ENCODE data around the gene EFNA2. TPM values are rescaled to one million over a fixed set of nuclear protein-coding genes. Genes with fewer than 3 reads are reported as not detected.

The EFNA2 gene
- total RNA-seq, 2 experiments from 2014 or later = not detected

DNA sequence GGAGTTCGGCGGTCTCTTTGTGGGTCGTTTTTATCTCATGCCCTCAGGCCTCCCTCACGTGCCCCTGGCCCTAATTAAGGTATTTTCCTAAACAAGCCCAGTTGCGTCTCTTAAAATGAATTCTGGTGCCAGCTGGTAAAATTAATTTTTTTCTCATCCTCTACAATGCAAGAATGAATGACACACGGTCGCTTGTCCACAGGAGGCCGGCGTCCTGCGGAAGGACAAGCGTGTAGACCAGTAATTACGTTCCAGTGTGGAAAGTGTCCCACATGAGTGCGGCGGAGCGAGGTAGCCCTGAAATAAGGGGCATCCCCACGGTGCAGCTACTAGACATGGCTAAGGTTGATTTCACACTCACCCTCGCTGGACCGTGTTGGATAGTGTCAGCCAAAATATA is 63.5 kb downstream of the EFNA2 start:
- intact Hi-C loops (cut with micrococcal nuclease) = no loop called here
- H3K27me3 Mint-ChIP-seq = no peaks in the 10 kb centered on the region
- no peak overlapping the region for H3K4me3 Mint-ChIP-seq
- CTCF ChIA-PET = interaction anchor here (1.4 kb wide), 1 partner anchor 34 kb away, joined by 3 read pairs; no protein-coding TSS in a partner anchor
- no peak overlapping the region for H3K27ac Mint-ChIP-seq
- no peak for ATAC-seq
- H3K4me1 Mint-ChIP-seq (ENCODE audit: low read depth) = peaks cover 8% of the 10 kb centered on the region
- POLR2A ChIA-PET = no interaction called here
- TF ChIP-seq, protein P1, sequence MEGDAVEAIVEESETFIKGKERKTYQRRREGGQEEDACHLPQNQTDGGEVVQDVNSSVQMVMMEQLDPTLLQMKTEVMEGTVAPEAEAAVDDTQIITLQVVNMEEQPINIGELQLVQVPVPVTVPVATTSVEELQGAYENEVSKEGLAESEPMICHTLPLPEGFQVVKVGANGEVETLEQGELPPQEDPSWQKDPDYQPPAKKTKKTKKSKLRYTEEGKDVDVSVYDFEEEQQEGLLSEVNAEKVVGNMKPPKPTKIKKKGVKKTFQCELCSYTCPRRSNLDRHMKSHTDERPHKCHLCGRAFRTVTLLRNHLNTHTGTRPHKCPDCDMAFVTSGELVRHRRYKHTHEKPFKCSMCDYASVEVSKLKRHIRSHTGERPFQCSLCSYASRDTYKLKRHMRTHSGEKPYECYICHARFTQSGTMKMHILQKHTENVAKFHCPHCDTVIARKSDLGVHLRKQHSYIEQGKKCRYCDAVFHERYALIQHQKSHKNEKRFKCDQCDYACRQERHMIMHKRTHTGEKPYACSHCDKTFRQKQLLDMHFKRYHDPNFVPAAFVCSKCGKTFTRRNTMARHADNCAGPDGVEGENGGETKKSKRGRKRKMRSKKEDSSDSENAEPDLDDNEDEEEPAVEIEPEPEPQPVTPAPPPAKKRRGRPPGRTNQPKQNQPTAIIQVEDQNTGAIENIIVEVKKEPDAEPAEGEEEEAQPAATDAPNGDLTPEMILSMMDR (IDR thresholded peaks at IDR 0.05) = no peak
- no peaks in the 10 kb centered on the region for H3K9me3 Mint-ChIP-seq
- DNase-seq = no peak
- no peaks in the 10 kb centered on the region for H3K36me3 Mint-ChIP-seq (ENCODE audit: low read depth)

- CTCF ChIA-PET = no interaction called here
- intact Hi-C loops (cut with micrococcal nuclease) = no loop called here
- Mint-ChIP-seq H3K9me3 (no peaks in the 10 kb centered on the region), H3K27me3 (no peaks in the 10 kb centered on the region), H3K4me1 (ENCODE audit: low read depth) (peaks cover 5% of the 10 kb centered on the region), H3K27ac (no peak overlapping the region), H3K36me3 (ENCODE audit: low read depth) (peaks cover 2% of the 10 kb centered on the region), H3K4me3 (no peak overlapping the region)
- DNase-seq (no peak), ATAC-seq (no peak)
- POLR2A ChIA-PET = no interaction called here
- TF ChIP-seq, protein P1 (IDR thresholded peaks at IDR 0.05) = no peak
Observed at GRCh38 chr19:1350867-1351266, 65.2 kb downstream of the EFNA2 start.

Other genes with a start within 250 kb of the EFNA2 start
- 10 to 100 TPM; 14.0 to 14.6 TPM for gene ABCA7, start 245.8 kb upstream of the EFNA2 start, total RNA-seq
- 100 to 1,000 TPM; 136 to 150 TPM for gene ARHGAP45, start 218.7 kb upstream of the EFNA2 start, total RNA-seq
- gene POLR2E, start 190.5 kb upstream of the EFNA2 start, total RNA-seq = 100 to 1,000 TPM; 271 to 282 TPM
- 100 to 1,000 TPM; 224 to 232 TPM for gene GPX4, start 181.9 kb upstream of the EFNA2 start, total RNA-seq
- gene SBNO2, start 111.6 kb upstream of the EFNA2 start, total RNA-seq = 10 to 100 TPM; 41.7 to 42.0 TPM
- 10 to 100 TPM; 55.1 to 58.0 TPM for gene STK11, start 80.1 kb upstream of the EFNA2 start, total RNA-seq
- under 1 TPM; 0.49 to 0.86 TPM for gene CBARP, start 47.9 kb upstream of the EFNA2 start, total RNA-seq
- 100 to 1,000 TPM; 186 to 199 TPM for gene ATP5F1D, start 44.1 kb upstream of the EFNA2 start, total RNA-seq
- gene MIDN, start 37.3 kb upstream of the EFNA2 start, total RNA-seq = 10 to 100 TPM; 41.1 to 43.9 TPM
- gene CIRBP, start 16.5 kb upstream of the EFNA2 start, total RNA-seq = 100 to 1,000 TPM; 161 to 180 TPM
- 10 to 100 TPM; 77.0 to 88.0 TPM for gene FAM174C, start 10.3 kb upstream of the EFNA2 start, total RNA-seq
- gene NDUFS7, start 98.0 kb downstream of the EFNA2 start, total RNA-seq = 100 to 1,000 TPM; 113 to 120 TPM
- gene GAMT, start 115.7 kb downstream of the EFNA2 start, total RNA-seq = 10 to 100 TPM; 27.8 to 29.5 TPM
- 100 to 1,000 TPM; 263 to 283 TPM for gene DAZAP1, start 121.7 kb downstream of the EFNA2 start, total RNA-seq
- 1,000 to 10,000 TPM; 1,854 to 1,879 TPM for gene RPS15, start 152.5 kb downstream of the EFNA2 start, total RNA-seq
- under 1 TPM; 0.07 to 0.29 TPM for gene APC2, start 164.2 kb downstream of the EFNA2 start, total RNA-seq
- 10 to 100 TPM; 21.3 to 21.5 TPM for gene C19orf25, start 193.3 kb downstream of the EFNA2 start, total RNA-seq
- 1 to 10 TPM; 4.4 to 4.7 TPM for gene PCSK4, start 204.5 kb downstream of the EFNA2 start, total RNA-seq
- 1 to 10 TPM; 2.0 to 2.4 TPM for gene REEP6, start 205.3 kb downstream of the EFNA2 start, total RNA-seq
- gene ADAMTSL5, start 227.1 kb downstream of the EFNA2 start, total RNA-seq = 1 to 10 TPM; 1.3 TPM
- not detected for gene PLK5, start 238.2 kb downstream of the EFNA2 start, total RNA-seq

All from activated CD8-positive, alpha-beta T cell treated with anti-CD3 and anti-CD28 coated beads for 36 hours (primary cell).